A673 (cell line): ENCODE measurements around the gene ETV3.

Experiments
- EZH2 ChIP-seq: fragments of 200-600 bp; sonication (generic); IDR thresholded peaks from 2 replicates; pipeline ENCODE4 v1.6.1; 2017; ENCODE audit warnings: borderline replicate concordance, low read depth, mild to moderate bottlenecking, mixed read lengths, antibody characterized with exemption, low read length; ENCODE audit not compliant: poor library complexity, severe bottlenecking
- TF ChIP-seq, protein P1 (sequence below): fragments of 300-800, 200-600 bp; sonication (generic); conservative IDR thresholded peaks from 2 replicates; pipeline ENCODE4 v1.5.1; 2017; ENCODE audit warnings: low read depth, mild to moderate bottlenecking, antibody characterized with exemption, low read length, moderate library complexity, mixed read lengths

DNA sequence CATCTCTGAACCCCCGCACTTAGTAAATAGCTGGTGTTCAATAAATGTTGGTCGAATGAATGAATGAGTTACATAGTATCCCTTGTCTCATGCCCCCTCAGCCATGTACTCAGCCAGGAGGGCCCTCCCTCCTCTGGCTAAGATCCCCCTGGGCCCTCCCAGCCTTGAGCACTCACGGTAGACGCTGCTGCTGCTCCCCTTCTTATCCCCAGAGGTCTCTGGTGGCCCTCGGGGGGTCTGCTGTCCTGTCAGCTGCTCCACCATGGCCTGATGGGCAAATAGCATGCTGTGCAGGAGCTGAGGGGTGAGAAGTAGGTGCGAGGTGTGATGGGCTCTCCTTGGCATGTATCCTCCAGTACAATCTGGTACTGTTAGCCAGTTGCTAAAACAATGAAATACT, 40.5 kb downstream of the ETV3 start:
- TF ChIP-seq, protein P1, sequence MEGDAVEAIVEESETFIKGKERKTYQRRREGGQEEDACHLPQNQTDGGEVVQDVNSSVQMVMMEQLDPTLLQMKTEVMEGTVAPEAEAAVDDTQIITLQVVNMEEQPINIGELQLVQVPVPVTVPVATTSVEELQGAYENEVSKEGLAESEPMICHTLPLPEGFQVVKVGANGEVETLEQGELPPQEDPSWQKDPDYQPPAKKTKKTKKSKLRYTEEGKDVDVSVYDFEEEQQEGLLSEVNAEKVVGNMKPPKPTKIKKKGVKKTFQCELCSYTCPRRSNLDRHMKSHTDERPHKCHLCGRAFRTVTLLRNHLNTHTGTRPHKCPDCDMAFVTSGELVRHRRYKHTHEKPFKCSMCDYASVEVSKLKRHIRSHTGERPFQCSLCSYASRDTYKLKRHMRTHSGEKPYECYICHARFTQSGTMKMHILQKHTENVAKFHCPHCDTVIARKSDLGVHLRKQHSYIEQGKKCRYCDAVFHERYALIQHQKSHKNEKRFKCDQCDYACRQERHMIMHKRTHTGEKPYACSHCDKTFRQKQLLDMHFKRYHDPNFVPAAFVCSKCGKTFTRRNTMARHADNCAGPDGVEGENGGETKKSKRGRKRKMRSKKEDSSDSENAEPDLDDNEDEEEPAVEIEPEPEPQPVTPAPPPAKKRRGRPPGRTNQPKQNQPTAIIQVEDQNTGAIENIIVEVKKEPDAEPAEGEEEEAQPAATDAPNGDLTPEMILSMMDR, result no peak
- no peak for TF ChIP-seq EZH2
